Activated gamma-delta T cell treated with anti-CD3 and anti-CD28 coated beads, Interleukin-2, amount 50 U/mL, for 16 hours (primary cell): Measurements from ENCODE around the gene CCDC146.
"Not testable (repeated sequence)": the region's sequence is repeated elsewhere in the genome, so short reads cannot be mapped to it uniquely, and the experiment has no call there.

Experiments
- DNase-seq: peaks from one replicate; pipeline ENCODE4 v3.0.0-alpha.2; 2020; ENCODE audit warnings: low read depth

The CCDC146 gene

GRCh38 chr7:77330169-77330882 lies 207.9 kb downstream of the CCDC146 start:
- DNase-seq = no peak

DNA sequence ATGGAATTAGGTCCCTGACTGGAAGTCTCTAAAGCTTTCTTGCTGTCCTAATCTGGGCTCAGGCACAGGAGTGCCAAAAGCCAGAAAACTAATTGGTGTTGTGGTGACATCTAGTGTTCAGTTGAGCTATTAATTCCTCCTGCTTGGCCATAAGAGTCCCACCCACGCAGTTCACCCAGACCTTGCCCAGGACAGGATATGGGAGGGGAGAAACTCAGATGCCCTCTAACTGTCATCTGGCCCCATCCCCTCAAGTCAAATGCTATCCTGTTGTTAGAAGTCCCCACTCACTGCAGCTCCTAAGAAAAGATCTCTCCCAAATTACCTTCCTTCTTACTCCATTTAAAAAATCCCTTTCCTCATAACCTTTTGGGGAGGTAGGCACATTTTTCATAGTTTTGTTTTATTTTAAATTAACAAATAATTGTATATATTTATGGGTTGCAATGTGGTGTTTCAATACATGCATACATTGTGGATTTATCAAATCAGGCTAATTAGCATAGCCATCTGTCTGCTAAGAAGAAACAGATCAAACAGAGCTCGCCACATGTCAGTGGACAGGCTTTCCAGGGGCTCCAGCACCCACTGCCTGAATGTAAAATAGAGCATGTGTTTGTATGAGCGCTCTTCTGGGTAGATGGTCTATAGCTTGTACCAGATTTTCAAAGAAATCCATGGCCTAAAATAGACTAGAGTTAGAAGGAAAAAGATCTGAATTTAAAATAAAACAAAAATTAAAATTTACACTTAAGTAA lies 209.7 kb downstream of the CCDC146 start:
- DNase-seq = no peak

- not testable (repeated sequence) for DNase-seq
These were observed 211.6 kb downstream of the CCDC146 start for GRCh38 chr7:77334039-77334438.

DNA sequence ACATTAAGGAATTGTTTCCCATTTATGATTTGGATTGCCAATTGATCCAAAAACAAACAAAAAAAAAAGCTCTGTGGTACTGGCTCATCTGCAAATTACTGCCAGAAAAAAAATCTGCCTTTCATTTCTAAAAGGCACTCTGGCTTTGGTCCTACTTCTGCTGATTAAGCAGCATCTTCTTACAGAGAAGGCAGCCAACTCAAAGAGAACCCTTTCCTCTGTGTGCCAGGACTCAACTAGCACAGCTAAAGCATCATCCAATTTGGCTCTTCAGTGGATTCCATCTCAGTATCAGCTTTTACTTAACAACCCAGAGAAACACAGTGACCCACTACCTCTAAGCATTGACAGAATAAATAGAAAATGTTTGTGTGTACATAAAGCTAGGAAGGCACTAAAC lies 213.2 kb downstream of the CCDC146 start:
- DNase-seq = no peak

DNA sequence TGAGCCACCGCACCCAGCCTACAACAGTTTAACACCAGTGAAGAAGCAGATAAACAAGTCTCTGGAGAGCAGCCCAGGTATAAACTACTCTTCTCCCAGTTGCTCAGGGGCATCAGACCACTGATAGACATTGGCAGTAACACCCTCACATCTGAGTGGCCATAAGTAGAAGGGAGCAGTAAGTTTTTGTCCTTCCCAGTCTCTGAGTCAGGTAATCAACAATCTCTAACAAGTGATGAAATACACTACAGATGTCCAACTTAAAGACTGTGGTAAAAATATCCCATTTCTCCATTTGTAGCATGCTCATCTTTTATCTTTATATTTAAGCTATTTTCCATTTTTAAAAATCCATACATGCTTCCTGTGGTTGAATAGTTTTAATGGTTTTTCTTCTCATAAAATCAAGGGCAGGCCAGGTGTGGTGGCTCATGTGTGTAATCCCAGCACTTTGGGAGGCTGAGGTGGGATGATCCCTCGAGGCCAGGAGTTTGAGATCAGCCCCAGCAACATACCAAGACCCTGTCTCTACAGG lies 215.1 kb downstream of the CCDC146 start:
- DNase-seq = no peak

- DNase-seq = no peak
These were observed 215.8 kb downstream of the CCDC146 start for GRCh38 chr7:77338260-77338659.

- no peak for DNase-seq
These were observed 216.6 kb downstream of the CCDC146 start for GRCh38 chr7:77338883-77339629.

GRCh38 chr7:77339726-77340125 lies 217.3 kb downstream of the CCDC146 start:
- no peak for DNase-seq
